SK-N-SH treated with all-trans-retinoic acid at 6 μM for 48 hours (cell line): ENCODE data around the gene RIPK4.

Experiments used
- GLIS3 ChIP-seq: fragments of 250-450 bp; sonication (Bioruptor Pico); IDR thresholded peaks from 2 replicates; pipeline ENCODE4 v1.5.0; 2020; ENCODE audit warnings: mild to moderate bottlenecking, moderate library complexity
- POU6F1 ChIP-seq: fragments of 250-450 bp; sonication (Bioruptor Pico); IDR thresholded peaks from 2 replicates; pipeline ENCODE4 v1.8.0; 2021; ENCODE audit warnings: low read depth, mild to moderate bottlenecking, moderate library complexity, borderline replicate concordance
- TCF4 ChIP-seq: fragments of 250-450 bp; sonication (Bioruptor Pico); IDR thresholded peaks from 2 replicates; pipeline ENCODE4 v1.8.0; 2021; ENCODE audit warnings: mild to moderate bottlenecking, moderate library complexity, borderline replicate concordance
- TF ChIP-seq, protein P1 (sequence below): fragments of 250-450 bp; sonication (Bioruptor Pico); IDR thresholded peaks from 2 replicates; pipeline ENCODE4 v1.5.1; 2020; ENCODE audit warnings: low read depth, mild to moderate bottlenecking, moderate library complexity
- TF ChIP-seq, protein P2 (sequence below): fragments of 250-450 bp; sonication (Bioruptor Pico); IDR thresholded peaks from 2 replicates; pipeline ENCODE4 v1.8.0; 2020; ENCODE audit warnings: mild to moderate bottlenecking, moderate library complexity, borderline replicate concordance

- TF ChIP-seq GLIS3 (CRISPR knock-in tag) (no peak), TCF4 (CRISPR knock-in tag) (no peak), POU6F1 (CRISPR knock-in tag) (no peak)
- TF ChIP-seq, protein P1, sequence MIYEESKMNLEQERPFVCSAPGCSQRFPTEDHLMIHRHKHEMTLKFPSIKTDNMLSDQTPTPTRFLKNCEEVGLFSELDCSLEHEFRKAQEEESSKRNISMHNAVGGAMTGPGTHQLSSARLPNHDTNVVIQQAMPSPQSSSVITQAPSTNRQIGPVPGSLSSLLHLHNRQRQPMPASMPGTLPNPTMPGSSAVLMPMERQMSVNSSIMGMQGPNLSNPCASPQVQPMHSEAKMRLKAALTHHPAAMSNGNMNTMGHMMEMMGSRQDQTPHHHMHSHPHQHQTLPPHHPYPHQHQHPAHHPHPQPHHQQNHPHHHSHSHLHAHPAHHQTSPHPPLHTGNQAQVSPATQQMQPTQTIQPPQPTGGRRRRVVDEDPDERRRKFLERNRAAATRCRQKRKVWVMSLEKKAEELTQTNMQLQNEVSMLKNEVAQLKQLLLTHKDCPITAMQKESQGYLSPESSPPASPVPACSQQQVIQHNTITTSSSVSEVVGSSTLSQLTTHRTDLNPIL = no peak
- TF ChIP-seq, protein P2, sequence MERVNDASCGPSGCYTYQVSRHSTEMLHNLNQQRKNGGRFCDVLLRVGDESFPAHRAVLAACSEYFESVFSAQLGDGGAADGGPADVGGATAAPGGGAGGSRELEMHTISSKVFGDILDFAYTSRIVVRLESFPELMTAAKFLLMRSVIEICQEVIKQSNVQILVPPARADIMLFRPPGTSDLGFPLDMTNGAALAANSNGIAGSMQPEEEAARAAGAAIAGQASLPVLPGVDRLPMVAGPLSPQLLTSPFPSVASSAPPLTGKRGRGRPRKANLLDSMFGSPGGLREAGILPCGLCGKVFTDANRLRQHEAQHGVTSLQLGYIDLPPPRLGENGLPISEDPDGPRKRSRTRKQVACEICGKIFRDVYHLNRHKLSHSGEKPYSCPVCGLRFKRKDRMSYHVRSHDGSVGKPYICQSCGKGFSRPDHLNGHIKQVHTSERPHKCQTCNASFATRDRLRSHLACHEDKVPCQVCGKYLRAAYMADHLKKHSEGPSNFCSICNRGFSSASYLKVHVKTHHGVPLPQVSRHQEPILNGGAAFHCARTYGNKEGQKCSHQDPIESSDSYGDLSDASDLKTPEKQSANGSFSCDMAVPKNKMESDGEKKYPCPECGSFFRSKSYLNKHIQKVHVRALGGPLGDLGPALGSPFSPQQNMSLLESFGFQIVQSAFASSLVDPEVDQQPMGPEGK (CRISPR knock-in tag) = no peak
Measured at GRCh38 chr21:41776778-41777177, 9.9 kb upstream of the RIPK4 start.
